ENCODE data around the gene A1BG.
"Not testable (repeated sequence)": the region's sequence is repeated elsewhere in the genome, so short reads cannot be mapped to it uniquely, and the experiment has no call there.

The A1BG gene

DNA sequence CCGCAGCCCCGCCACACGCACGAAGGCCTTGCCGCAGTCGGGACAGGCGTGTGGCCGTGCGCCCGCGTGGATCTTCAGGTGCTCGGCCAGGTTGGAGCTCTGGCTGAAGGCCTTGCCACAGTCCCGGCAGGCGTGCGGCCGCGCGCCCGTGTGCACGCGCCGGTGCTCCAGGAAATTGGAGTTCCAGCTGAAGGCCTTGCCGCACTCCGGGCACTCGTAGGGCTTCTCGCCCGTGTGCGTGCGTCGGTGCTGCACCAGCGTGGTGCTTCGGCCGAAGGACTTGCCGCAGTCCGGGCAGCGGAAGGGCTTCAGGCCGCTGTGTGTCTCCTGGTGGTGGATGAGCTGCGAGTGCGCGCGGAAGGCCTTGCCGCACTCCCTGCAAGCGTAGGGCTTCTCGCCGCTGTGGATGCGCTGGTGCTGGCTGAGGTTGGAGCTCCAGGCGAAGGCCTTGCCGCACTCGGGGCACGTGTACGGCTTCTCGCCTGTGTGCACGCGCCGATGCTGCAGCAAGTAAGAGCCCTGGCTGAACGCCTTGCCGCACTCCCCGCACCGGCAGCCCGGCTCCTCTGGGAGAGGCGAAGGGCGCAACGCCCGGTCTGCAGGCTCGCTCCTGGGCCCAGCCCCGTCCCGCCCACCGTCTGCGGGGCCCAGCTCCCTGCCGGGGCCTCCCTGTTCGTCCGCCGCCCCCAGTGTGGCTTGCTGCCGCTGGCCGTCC lies 3.6 kb upstream of the A1BG start:
- DNase-seq: no peak

GRCh38 chr19:58355908-58356765 lies 2.8 kb upstream of the A1BG start:
- DNase-seq: peak; percentile 38

DNA sequence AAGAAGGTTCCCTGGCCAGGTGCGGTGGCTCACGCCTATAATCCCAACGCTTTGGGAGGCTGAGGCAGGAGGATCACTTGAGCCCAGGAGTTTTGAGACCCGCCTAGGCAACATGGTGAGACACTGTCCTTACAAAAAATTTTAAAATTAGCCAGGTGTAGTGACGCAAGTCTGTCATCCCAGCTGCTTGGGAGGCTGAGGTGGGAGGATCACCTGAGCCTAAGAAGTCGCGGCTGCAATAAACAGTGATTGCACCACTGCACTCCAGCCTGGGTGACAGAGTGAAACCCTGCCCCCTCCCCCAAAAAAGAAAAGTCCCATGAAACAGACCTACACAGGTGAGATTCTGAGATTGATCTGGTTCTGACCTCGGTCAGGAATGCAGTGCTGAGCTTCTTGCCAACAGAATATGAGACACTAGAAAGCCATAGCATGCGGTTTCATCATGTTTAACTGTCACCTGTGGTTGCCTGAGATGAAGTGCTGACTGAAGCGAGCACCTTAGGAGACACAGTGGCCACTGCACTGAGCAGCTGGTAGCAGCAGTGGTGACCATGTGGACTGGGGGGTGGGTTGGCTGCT lies 2.0 kb upstream of the A1BG start:
- DNase-seq: no peak

DNA sequence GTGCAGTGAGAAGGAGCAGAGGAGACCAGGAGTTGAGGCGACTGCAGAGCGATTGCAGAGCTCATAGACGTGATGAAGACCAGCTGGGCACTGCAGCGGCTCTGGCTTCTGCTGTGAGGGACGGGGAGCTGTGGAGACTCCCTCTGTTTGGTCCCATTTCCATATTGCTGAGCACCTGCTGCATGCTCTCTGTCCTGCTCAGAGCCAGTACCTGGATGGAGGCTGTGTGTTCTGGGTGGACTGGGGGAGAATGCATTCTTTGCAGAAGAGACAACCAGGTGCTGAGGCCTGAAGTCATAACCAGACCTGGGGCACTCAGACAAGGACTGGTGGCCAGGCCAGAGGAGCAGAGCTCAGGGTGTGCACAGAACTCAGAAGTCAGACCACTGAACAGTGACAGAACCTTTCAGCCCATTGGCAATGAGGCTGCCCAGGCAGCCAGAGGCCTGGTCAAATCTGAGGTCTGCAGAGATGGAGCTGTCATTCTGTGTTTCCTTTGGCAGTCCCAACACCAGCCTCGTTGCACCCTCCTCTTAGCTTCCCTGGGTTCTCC lies 1.3 kb upstream of the A1BG start:
- no peak for DNase-seq

- DNase-seq: no peak
Measured at GRCh38 chr19:58353717-58354477, 605 bp upstream of the A1BG start.

DNA sequence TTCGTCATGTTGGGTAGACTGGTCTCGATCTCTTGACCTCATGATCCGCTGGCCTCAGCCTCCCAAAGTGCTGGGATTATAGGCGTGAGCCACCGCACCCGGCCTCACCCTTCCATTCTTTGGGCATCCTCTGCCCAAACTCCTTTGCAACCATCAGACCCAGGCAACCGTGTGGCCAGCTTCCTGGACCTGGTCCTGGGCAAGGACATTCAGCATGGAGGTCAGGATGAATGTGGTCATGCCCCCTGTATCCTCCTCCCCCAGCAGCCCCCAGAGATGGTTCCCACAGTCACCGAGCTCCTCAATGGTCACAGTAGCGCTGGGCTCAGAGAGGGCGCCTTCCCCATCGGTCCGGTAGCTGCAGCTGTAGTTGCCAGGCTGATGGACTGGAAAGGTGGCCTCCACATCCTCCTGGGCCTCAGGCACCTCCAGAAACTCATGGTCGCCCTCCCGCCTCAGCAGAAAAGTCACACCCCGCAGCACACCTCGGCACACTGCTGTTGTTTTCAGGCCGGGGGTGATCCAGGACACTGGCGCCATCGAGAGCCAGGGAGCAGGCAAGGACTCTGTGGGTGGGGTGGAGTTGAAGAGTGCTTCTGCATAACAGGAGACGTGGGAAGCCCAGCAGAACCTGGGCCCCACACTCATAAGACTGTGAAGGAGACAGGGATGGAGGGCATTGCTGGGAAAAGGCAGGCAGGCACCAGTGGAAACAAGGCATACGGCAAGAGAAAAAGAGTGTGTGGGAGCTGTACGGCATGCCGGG lies 1.1 kb downstream of the A1BG start:
- no peak for DNase-seq

DNA sequence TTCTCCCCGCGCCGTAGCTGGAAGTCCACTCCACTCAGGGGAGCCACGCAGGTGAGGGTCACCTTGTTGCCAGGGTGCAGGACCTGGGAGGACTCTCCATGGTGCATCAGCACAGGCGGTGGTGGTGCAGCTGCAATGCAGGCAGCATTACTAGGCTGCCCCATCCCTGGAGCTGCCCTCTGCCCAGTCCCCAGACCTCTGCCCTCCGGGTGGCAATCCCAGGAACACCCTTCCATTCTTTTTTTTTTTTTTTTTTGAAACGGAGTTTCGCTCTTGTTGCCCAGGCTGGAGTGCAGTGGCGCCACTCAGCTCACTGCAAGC lies 1.8 kb downstream of the A1BG start:
- DNase-seq: no peak

GRCh38 chr19:58350871-58351557 lies 2.3 kb downstream of the A1BG start:
- DNase-seq: no peak

- no peak for DNase-seq
Measured at GRCh38 chr19:58350001-58350861, 3.1 kb downstream of the A1BG start.

GRCh38 chr19:58349590-58349989 lies 3.7 kb downstream of the A1BG start:
- DNase-seq: no peak

- not testable (repeated sequence) for DNase-seq
Measured at GRCh38 chr19:58348080-58348479, 5.2 kb downstream of the A1BG start.

- DNase-seq: peak; percentile 63
Measured at GRCh38 chr19:58346961-58347929, 6.0 kb downstream of the A1BG start.

DNA sequence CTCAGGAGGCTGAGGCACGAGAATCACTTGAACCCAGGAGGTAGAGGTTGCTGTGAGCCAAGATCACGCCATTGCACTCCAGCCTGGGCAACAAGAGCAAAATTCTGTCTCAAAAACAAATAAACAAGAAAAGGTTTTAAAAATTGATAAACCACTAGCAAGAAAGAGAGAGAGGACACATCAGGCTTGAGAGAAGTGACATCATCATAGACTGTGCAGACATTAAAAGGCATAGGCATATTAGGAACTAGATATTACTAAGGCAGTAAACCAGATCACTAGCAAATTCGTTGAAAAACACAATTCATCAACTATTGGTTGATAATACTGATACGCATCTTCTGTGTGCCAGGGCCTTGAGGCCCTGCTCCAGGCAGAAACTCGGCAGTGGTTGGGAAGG lies 7.7 kb downstream of the A1BG start:
- DNase-seq: no peak

DNA sequence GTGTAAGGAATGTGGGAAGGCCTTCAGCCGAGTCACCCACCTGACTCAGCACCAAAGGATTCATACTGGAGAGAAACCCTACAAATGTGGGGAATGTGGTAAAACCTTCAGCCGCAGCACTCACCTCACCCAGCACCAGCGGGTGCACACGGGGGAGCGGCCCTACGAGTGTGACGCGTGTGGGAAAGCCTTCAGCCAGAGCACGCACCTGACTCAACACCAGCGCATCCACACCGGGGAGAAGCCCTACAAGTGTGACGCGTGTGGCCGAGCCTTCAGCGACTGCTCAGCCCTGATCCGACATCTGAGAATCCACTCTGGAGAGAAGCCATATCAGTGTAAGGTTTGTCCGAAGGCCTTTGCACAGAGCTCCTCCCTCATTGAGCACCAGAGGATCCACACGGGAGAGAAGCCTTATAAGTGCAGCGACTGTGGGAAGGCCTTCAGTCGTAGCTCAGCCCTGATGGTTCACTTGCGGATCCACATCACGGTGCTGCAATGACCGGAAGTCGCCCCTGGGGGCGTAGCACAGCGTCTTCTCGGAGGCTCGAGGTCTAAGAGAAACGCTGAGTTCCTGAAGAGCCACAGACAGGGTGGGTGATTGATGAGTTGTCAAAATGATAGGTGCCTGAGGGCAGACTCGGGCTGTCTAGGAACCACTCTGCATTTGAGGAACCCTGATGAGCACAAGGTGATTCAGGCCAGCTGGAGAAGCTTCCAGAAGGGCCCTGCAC lies 14.3 kb downstream of the A1BG start:
- DNase-seq: no peak

- DNase-seq: no peak
Measured at GRCh38 chr19:58338336-58338735, 15.0 kb downstream of the A1BG start.

- no peak for DNase-seq
Measured at GRCh38 chr19:58336820-58337219, 16.5 kb downstream of the A1BG start.

- no peak for DNase-seq
Measured at GRCh38 chr19:58336216-58336615, 17.1 kb downstream of the A1BG start.

DNA sequence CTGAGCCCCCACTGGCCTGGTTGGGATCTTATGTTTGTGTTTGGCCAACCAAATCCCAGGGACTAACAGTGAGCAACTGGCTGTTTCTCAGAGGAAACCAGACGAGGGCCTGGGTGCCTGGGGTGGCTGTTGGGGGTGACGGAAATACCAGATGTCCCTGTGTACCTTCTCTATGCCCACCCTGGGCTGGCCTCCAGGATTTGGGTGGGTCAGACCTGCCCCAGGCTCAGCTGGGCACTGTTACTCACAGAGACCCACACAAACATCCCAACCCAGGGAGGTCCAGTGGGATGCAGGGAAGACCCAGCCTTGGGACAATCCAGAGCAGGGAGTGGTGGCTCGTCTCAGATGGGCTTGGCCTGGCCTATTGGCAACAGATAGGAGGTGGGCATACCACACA lies 17.7 kb downstream of the A1BG start:
- DNase-seq: no peak

Measured in stimulated activated CD4-positive, alpha-beta T cell treated with anti-CD3 and anti-CD28 coated beads, Interleukin-4, amount 100 ng/mL, for 1 hour (primary cell).